Stimulated activated CD4-positive, alpha-beta T cell treated with anti-CD3 and anti-CD28 coated beads, Interleukin-12 subunit alpha, Interleukin-12 subunit beta, amount 100 ng/mL, for 24 hours (primary cell): Measurements from ENCODE around the gene SLC35B4.

Experiments
- DNase-seq, 2 experiments: peaks; one replicate each; pipeline ENCODE4 v3.0.0-alpha.2; 2020; ENCODE audit warnings: low read depth in 2 of 2

Gene SLC35B4

GRCh38 chr7:134316539-134317344 lies at the start of gene SLC35B4:
Gene SLC35B4 (minus strand): TSS chr7:134316930. CDS start chr7:134316751, 179 bp downstream.
- peak; percentile 89 for DNase-seq

- no peak for DNase-seq
These were observed 49.8 kb upstream of the SLC35B4 start for GRCh38 chr7:134366481-134366880.

GRCh38 chr7:134365341-134366054 lies 48.8 kb upstream of the SLC35B4 start:
- no peak for DNase-seq

- DNase-seq = no peak
These were observed 47.9 kb upstream of the SLC35B4 start for GRCh38 chr7:134364619-134365037.

GRCh38 chr7:134362587-134363483 lies 46.1 kb upstream of the SLC35B4 start:
- DNase-seq = no peak

- no peak for DNase-seq
These were observed 43.2 kb upstream of the SLC35B4 start for GRCh38 chr7:134359787-134360432.

- DNase-seq = no peak
These were observed 40.8 kb upstream of the SLC35B4 start for GRCh38 chr7:134357486-134357885.

- no peak for DNase-seq
These were observed 39.7 kb upstream of the SLC35B4 start for GRCh38 chr7:134356421-134356936.

GRCh38 chr7:134355927-134356326 lies 39.2 kb upstream of the SLC35B4 start:
- no peak for DNase-seq

- DNase-seq = no peak
These were observed 38.3 kb upstream of the SLC35B4 start for GRCh38 chr7:134355004-134355525.

- no peak for DNase-seq
These were observed 36.7 kb upstream of the SLC35B4 start for GRCh38 chr7:134353411-134353810.

GRCh38 chr7:134351424-134351823 lies 34.7 kb upstream of the SLC35B4 start:
- no peak for DNase-seq

- no peak for DNase-seq
These were observed 34.0 kb upstream of the SLC35B4 start for GRCh38 chr7:134350709-134351108.

- DNase-seq = no peak
These were observed 30.8 kb upstream of the SLC35B4 start for GRCh38 chr7:134347567-134347966.

GRCh38 chr7:134343796-134344195 lies 27.1 kb upstream of the SLC35B4 start:
- no peak for DNase-seq

GRCh38 chr7:134343136-134343535 lies 26.4 kb upstream of the SLC35B4 start:
- no peak for DNase-seq

- DNase-seq = no peak
These were observed 22.7 kb upstream of the SLC35B4 start for GRCh38 chr7:134339475-134339874.

- no peak for DNase-seq
These were observed 21.2 kb upstream of the SLC35B4 start for GRCh38 chr7:134337980-134338379.

GRCh38 chr7:134334408-134334807 lies 17.7 kb upstream of the SLC35B4 start:
- no peak for DNase-seq

- DNase-seq = no peak
These were observed 17.2 kb upstream of the SLC35B4 start for GRCh38 chr7:134333943-134334342.

- no peak for DNase-seq
These were observed 16.2 kb upstream of the SLC35B4 start for GRCh38 chr7:134332892-134333291.
